WERI-Rb-1 (cell line): Measurements from ENCODE around the gene LEMD1.

Experiments used
- DNase-seq: peaks from one replicate; pipeline ENCODE4 v3.0.0-alpha.2; 2020
- H3K27ac ChIP-seq: fragments of 250-450 bp; sonication (Bioruptor Pico); 2 replicates; pipeline ENCODE4 v1.5.1; 2020; ENCODE audit warnings: mild to moderate bottlenecking, moderate library complexity
- H3K27me3 ChIP-seq: fragments of 250-450 bp; sonication (Bioruptor Pico); 2 replicates; pipeline ENCODE4 v1.5.1; 2021; ENCODE audit warnings: mild to moderate bottlenecking, low read depth, moderate library complexity; ENCODE audit not compliant: insufficient read depth, severe bottlenecking
- H3K36me3 ChIP-seq: fragments of 250-450 bp; sonication (Bioruptor Pico); 2 replicates; pipeline ENCODE4 v1.5.1; 2020; ENCODE audit warnings: mild to moderate bottlenecking, moderate library complexity
- H3K4me3 ChIP-seq: 2 replicates; pipeline ENCODE4 v1.5.1; 2011; ENCODE audit warnings: low read depth, mild to moderate bottlenecking, control low read depth, low read length
- H3K9me3 ChIP-seq: fragments of 250-450 bp; sonication (Bioruptor Pico); 2 replicates; pipeline ENCODE4 v1.5.1; 2021; ENCODE audit warnings: mild to moderate bottlenecking, moderate library complexity; ENCODE audit not compliant: severe bottlenecking
- TF ChIP-seq, protein P1 (sequence below): IDR thresholded peaks from 2 replicates; pipeline ENCODE4 v1.5.1; 2011; ENCODE audit warnings: low read depth, mild to moderate bottlenecking, control low read depth, inconsistent platforms, low read length

LEMD1 gene

DNA sequence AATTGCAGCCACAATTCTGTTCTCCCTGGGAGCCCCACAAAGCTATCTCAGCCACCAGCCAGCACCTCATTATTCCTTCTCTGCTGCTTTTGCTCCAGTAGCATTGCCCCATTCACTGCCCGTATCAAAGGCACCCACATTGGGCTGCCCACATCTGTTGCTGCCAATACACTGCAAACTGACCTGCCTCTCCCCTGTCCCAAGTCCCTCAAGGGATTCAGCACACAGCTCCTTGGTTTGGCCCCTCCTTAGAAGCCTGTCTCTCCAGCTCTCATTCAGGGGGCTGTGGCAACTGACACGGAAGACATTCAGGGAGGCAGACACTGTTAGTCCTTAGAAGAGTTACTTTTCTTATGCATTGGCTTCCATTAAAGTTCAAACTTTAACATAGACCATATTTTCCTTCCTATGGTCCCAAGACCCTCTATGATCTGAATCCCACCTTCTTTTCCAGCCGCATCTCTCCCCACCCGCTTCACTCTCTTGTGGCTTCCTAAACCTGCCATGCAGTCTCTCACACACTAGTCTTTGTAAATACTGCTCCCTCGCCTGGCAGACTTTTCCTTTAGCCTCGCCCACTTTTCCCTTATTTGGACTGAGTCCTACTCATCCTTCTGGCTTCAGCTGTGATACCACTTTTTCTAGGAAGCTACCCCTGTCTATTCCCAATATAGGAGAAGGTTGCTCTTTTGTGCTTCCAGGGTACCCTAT, 45.9 kb downstream of the LEMD1 start:
- H3K36me3 ChIP-seq = no peaks in the 10 kb centered on the region
- peak; percentile 73 for DNase-seq
- no peaks in the 10 kb centered on the region for H3K9me3 ChIP-seq
- TF ChIP-seq, protein P1, sequence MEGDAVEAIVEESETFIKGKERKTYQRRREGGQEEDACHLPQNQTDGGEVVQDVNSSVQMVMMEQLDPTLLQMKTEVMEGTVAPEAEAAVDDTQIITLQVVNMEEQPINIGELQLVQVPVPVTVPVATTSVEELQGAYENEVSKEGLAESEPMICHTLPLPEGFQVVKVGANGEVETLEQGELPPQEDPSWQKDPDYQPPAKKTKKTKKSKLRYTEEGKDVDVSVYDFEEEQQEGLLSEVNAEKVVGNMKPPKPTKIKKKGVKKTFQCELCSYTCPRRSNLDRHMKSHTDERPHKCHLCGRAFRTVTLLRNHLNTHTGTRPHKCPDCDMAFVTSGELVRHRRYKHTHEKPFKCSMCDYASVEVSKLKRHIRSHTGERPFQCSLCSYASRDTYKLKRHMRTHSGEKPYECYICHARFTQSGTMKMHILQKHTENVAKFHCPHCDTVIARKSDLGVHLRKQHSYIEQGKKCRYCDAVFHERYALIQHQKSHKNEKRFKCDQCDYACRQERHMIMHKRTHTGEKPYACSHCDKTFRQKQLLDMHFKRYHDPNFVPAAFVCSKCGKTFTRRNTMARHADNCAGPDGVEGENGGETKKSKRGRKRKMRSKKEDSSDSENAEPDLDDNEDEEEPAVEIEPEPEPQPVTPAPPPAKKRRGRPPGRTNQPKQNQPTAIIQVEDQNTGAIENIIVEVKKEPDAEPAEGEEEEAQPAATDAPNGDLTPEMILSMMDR = peak; percentile 32; the same call in 1 of the 2 replicates
- H3K27me3 ChIP-seq = no peaks in the 10 kb centered on the region
- no peak overlapping the region for H3K27ac ChIP-seq
- H3K4me3 ChIP-seq = no peak overlapping the region

DNA sequence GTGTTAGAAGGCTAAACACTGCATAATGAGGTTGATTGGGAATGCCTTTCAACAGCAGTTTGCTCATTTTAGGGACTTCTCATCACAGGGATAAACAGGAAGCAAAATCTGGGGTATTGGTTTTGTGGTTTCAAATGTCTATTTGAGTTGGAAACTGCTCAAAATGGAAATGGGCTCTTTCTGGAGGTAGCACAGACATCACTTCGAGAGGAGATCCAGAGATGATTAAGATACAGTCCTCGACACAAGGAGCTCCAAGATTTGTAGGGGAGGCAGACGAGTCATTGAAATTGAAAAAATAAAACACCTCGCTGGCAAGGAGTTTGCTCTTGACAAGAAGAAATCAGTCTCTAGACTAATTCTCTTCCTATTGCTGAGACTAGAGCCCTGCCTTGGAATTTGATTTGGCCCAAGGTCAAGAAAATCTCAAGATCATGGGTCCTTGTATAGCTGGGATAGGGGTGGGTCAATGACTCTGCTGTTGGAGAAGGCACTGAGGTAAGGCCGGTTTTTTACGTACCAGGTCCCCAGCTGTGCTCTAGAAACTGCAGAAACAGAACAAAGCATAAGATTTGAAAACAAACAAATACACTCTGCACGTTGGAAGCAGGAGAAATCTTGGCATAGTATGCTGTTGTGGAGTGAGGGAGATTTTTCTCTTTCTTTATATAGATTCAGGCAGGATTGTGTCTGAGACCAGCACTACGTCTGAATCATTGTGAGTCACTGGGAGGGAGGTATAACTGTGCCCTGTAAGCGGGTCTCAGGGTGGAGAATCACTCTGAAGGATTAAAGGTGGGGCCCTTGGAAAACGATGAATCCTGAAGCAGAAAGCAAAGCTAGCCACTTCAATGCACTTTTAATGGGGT, 47.4 kb downstream of the LEMD1 start:
- Histone ChIP-seq H3K27me3 (no peaks in the 10 kb centered on the region), H3K9me3 (no peaks in the 10 kb centered on the region), H3K36me3 (no peaks in the 10 kb centered on the region), H3K27ac (no peak overlapping the region), H3K4me3 (no peak overlapping the region)
- TF ChIP-seq, protein P1 = no peak
- DNase-seq = peak; percentile 42

DNA sequence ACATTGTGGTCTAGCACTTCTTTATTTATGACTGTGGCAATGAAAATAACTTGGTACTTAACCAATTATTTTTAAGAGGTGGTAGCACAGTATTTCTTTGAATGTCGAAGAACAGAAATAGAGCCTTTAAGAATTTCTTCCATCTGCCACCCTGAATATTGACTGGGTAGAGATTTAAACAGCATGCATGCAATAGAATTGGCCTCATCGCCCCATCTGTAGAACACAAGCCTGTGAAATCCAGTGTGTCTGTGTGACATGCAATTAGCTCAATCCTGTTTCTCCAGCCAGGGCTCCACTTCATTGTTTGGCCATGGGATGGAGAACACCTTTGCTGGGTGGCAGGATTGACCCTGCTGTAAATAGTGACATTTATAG, 48.1 kb downstream of the LEMD1 start:
- no peak overlapping the region for H3K27ac ChIP-seq
- no peak overlapping the region for H3K4me3 ChIP-seq

DNA sequence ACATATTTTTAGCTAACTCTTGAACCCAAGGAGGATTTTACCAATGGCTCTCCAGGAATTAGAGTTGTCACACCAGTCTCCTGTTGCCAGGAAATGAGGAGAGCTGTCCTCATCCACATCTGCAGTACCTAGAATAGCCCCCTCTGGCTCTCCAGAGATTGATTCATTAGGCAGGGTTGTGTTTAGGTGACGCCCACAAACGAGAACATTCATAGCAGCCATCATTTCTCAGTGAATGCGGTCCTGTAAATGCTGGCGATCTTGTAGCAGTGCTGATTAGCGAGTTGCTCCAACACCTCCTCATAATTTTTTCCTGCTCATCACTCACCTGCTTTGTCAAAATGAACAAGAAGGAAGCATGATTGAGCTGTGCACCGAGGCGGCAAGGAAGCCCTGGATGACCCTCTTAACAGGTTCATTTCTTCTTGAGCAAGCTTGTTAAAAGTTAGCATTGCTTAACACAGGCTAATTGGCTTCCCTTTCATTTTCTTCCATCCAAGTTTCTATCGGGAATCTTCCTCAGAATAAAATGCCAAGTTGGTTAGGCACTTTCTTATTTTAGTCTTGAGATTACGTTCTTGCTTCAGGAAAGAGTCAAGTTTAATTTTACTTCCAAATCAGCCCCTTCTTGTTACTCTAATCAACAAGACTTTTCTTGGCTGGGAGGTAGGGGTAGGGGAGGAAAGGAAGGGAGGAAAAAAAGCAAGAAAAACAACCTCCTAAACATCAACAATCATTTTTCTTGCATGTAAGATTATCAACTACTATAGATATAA, 48.6 kb downstream of the LEMD1 start:
- H3K27ac ChIP-seq = no peak overlapping the region
- H3K9me3 ChIP-seq = no peaks in the 10 kb centered on the region
- TF ChIP-seq, protein P1 = no peak
- no peak for DNase-seq
- H3K36me3 ChIP-seq = no peaks in the 10 kb centered on the region
- H3K4me3 ChIP-seq = no peak overlapping the region
- H3K27me3 ChIP-seq = no peaks in the 10 kb centered on the region

More for the DNA sequence above, 48.1 kb downstream of the LEMD1 start:
- no peak for DNase-seq
- no peaks in the 10 kb centered on the region for H3K9me3 ChIP-seq
- TF ChIP-seq, protein P1 = no peak
- no peaks in the 10 kb centered on the region for H3K36me3 ChIP-seq
- H3K27me3 ChIP-seq = no peaks in the 10 kb centered on the region

DNA sequence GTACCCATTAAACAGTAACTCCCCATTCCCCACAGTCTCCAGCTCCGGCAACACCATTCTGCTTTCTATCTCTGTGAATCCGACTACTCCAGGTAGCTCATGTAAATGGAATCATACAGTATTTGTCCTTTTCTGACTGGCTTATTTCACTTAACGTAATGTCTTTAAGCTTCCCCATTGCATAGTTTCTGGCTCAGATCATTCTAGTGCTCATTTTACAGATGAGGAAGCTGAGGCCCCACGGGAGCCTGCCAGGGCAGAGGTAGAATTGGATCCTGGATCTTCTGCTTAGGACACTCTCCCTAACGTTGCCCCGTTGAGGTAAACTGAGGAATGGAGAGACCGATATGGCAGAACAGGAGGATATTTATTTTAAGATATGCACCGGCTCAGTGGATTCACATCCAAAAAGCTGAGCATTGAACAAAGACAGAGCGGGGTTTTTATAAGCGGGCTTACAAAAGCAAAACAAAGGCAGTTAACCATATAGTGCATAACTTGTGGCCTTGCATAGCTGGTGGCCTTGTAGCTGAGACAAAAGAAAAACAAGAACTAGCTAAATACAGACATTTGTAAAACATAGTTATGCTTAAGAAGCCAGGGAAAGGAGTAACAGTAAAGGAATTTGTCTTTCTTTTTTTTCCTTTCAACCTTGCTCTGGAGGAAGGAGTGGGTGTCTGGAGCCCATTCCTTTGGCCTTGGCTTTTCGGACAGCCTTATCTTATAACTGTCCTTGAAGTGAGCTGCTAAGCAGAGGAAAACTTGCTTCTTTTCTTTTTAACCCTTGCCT, 49.8 kb downstream of the LEMD1 start:
- Histone ChIP-seq H3K4me3 (no peak overlapping the region), H3K27me3 (no peaks in the 10 kb centered on the region), H3K9me3 (no peaks in the 10 kb centered on the region), H3K36me3 (no peaks in the 10 kb centered on the region), H3K27ac (no peak overlapping the region)
- no peak for DNase-seq
- TF ChIP-seq, protein P1 = no peak
